Measurements from ENCODE around the gene ACO2. TPM values are rescaled to one million over a fixed set of nuclear protein-coding genes. Genes with fewer than 3 reads are reported as not detected.
A peak's percentile ranks its signal among the peaks of the same experiment; 100 is the strongest.

Gene ACO2
- total RNA-seq, 1 experiment from 2014 or later, result 105 TPM

- Mint-ChIP-seq H3K4me1 (ENCODE audit: insufficient read depth, unreplicated experiment) (no peaks in the 10 kb centered on the region), H3K4me3 (ENCODE audit: unreplicated experiment) (no peak overlapping the region), H3K36me3 (ENCODE audit: insufficient read depth, unreplicated experiment) (peaks cover 90% of the 10 kb centered on the region), H3K9me3 (ENCODE audit: unreplicated experiment) (no peaks in the 10 kb centered on the region), H3K27ac (ENCODE audit: low read depth, unreplicated experiment) (no peak overlapping the region), H3K27me3 (ENCODE audit: insufficient read depth, unreplicated experiment) (no peaks in the 10 kb centered on the region)
- no peak for TF ChIP-seq CTCF (IDR thresholded peaks at IDR 0.05; ENCODE audit: unreplicated experiment)
- ChIA-PET CTCF (interaction anchor here (2.2 kb wide), 1 partner anchor 14 kb away, joined by 8 read pairs; no protein-coding TSS in a partner anchor), POLR2A (interaction anchor here (0.6 to 1.4 kb wide), 2 partner anchors 17 to 128 kb away, joined by 3 to 5 read pairs; no protein-coding TSS in a partner anchor)
- BruUV-seq (replicated peaks), result no TSS peak
- intact Hi-C loops (cut with micrococcal nuclease), result no loop called here
- no peak for DNase-seq (ENCODE audit: unreplicated experiment)
Measured at GRCh38 chr22:41530890-41531714, 62.2 kb downstream of the ACO2 start.

GRCh38 chr22:41531715-41532477, 63.0 kb downstream of the ACO2 start:
- no peaks in the 10 kb centered on the region for H3K9me3 Mint-ChIP-seq (ENCODE audit: unreplicated experiment)
- DNase-seq (ENCODE audit: unreplicated experiment), result no peak
- H3K4me1 Mint-ChIP-seq (ENCODE audit: insufficient read depth, unreplicated experiment), result no peaks in the 10 kb centered on the region
- H3K27me3 Mint-ChIP-seq (ENCODE audit: insufficient read depth, unreplicated experiment), result no peaks in the 10 kb centered on the region
- peaks cover 85% of the 10 kb centered on the region for H3K36me3 Mint-ChIP-seq (ENCODE audit: insufficient read depth, unreplicated experiment)
- POLR2A ChIA-PET, result interaction anchor here (1.0 to 1.6 kb wide), 4 partner anchors 63 to 130 kb away, joined by 3 to 5 read pairs (median 3); partner anchors contain the start of genes ACO2 and PHF5A
- no peak overlapping the region for H3K27ac Mint-ChIP-seq (ENCODE audit: low read depth, unreplicated experiment)
- intact Hi-C loops (cut with micrococcal nuclease), result no loop called here
- no peak for TF ChIP-seq CTCF (IDR thresholded peaks at IDR 0.05; ENCODE audit: unreplicated experiment)
- CTCF ChIA-PET, result interaction anchor here (0.6 to 2.2 kb wide), 11 partner anchors 10 to 128 kb away, joined by 3 to 11 read pairs (median 4); partner anchors contain the start of gene POLR3H
- BruUV-seq (replicated peaks), result no TSS peak
- H3K4me3 Mint-ChIP-seq (ENCODE audit: unreplicated experiment), result no peak overlapping the region

GRCh38 chr22:41532908-41533825, 64.2 kb downstream of the ACO2 start:
- intact Hi-C loops (cut with micrococcal nuclease), result no loop called here
- TF ChIP-seq CTCF (IDR thresholded peaks at IDR 0.05; ENCODE audit: unreplicated experiment), result peak; percentile 73
- Mint-ChIP-seq H3K27ac (ENCODE audit: low read depth, unreplicated experiment) (no peak overlapping the region), H3K27me3 (ENCODE audit: insufficient read depth, unreplicated experiment) (no peaks in the 10 kb centered on the region), H3K9me3 (ENCODE audit: unreplicated experiment) (no peaks in the 10 kb centered on the region), H3K4me1 (ENCODE audit: insufficient read depth, unreplicated experiment) (no peaks in the 10 kb centered on the region), H3K36me3 (ENCODE audit: insufficient read depth, unreplicated experiment) (peaks cover 79% of the 10 kb centered on the region), H3K4me3 (ENCODE audit: unreplicated experiment) (no peak overlapping the region)
- BruUV-seq (replicated peaks), result no TSS peak
- ChIA-PET CTCF (interaction anchor here (0.6 to 2.2 kb wide), 12 partner anchors 9 to 217 kb away, joined by 3 to 11 read pairs (median 4); partner anchors contain the start of gene POLR3H), POLR2A (interaction anchor here (0.6 to 1.6 kb wide), 5 partner anchors 65 to 229 kb away, joined by 3 to 5 read pairs (median 3); partner anchors contain the start of genes ACO2 and PHF5A)
- DNase-seq (ENCODE audit: unreplicated experiment), result peak; percentile 64

Data from MCF 10A (cell line).